Measurements from ENCODE around the gene EYS.
"Not testable (repeated sequence)": the region's sequence is repeated elsewhere in the genome, so short reads cannot be mapped to it uniquely, and the experiment has no call there.

DNA sequence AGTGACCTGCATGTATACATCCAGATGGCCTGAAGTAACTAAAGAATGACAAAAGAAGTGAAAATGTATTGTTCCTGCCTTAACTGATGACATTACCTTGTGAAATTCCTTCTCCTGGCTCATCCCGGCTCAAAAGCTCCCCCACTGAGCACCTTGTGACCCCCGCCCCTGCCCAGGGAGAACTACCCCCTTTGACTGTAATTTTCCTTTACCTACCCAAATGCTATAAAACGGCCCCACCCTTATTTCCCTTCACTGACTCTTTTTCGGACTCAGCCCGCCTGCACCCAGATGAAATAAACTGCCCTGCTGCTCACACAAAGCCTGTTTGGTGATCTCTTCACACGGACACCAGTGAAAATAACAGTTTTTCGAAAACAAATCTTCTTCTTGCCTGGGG lies 138.0 kb downstream of the EYS start:
- TF ChIP-seq, protein P1, sequence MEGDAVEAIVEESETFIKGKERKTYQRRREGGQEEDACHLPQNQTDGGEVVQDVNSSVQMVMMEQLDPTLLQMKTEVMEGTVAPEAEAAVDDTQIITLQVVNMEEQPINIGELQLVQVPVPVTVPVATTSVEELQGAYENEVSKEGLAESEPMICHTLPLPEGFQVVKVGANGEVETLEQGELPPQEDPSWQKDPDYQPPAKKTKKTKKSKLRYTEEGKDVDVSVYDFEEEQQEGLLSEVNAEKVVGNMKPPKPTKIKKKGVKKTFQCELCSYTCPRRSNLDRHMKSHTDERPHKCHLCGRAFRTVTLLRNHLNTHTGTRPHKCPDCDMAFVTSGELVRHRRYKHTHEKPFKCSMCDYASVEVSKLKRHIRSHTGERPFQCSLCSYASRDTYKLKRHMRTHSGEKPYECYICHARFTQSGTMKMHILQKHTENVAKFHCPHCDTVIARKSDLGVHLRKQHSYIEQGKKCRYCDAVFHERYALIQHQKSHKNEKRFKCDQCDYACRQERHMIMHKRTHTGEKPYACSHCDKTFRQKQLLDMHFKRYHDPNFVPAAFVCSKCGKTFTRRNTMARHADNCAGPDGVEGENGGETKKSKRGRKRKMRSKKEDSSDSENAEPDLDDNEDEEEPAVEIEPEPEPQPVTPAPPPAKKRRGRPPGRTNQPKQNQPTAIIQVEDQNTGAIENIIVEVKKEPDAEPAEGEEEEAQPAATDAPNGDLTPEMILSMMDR (IDR thresholded peaks at IDR 0.05), result not testable (repeated sequence)
- TF ChIP-seq POLR2AphosphoS5 (IDR thresholded peaks at IDR 0.05), result not testable (repeated sequence)

All from stomach (tissue), 4 donors.